ENCODE measurements around the gene PAX8. TPM values are rescaled to one million over a fixed set of nuclear protein-coding genes. Genes with fewer than 3 reads are reported as not detected.
"Not testable (repeated sequence)": the region's sequence is repeated elsewhere in the genome, so short reads cannot be mapped to it uniquely, and the experiment has no call there.

PAX8 gene
- total RNA-seq, 6 donors from 2014 or later, result 1.5 to 3.6 (median 2.0) TPM

- Histone ChIP-seq H3K27ac (peak overlapping the region; percentile 48 to 88 (median 62)), H3K36me3 (no peaks in the 10 kb centered on the region), H3K27me3 (no peaks in the 10 kb centered on the region), H3K4me1 (peaks cover 17 to 39% (median 24%) of the 10 kb centered on the region in 4 donors), H3K4me3 (no peak overlapping the region), H3K9me3 (no peaks in the 10 kb centered on the region)
- DNase-seq (no peak), ATAC-seq (ENCODE audit: low FRiP score in 2 of 2) (no peak)
- 91 to 92% methylated on average over 9 of the region's 9 CpGs for WGBS, 2 donors
- no peak for TF ChIP-seq EP300 (IDR thresholded peaks at IDR 0.05)
- no peak for TF ChIP-seq CTCF (IDR thresholded peaks at IDR 0.05)
- peak in 1 of 4 donors; percentile 49 for TF ChIP-seq POLR2A (IDR thresholded peaks at IDR 0.05)
Measured at GRCh38 chr2:113238871-113239839, 39.6 kb downstream of the PAX8 start.

GRCh38 chr2:113237604-113238160, 41.0 kb downstream of the PAX8 start:
- no peaks in the 10 kb centered on the region for H3K36me3 ChIP-seq
- no peaks in the 10 kb centered on the region for H3K9me3 ChIP-seq
- peak in 1 of 4 donors; percentile 11 for TF ChIP-seq POLR2A (IDR thresholded peaks at IDR 0.05)
- no peak for TF ChIP-seq POLR2AphosphoS5 (IDR thresholded peaks at IDR 0.05)
- ATAC-seq (ENCODE audit: low FRiP score in 2 of 2) (no peak), DNase-seq (no peak)
- H3K4me3 ChIP-seq, result peak overlapping the region in 1 of 4 donors; percentile 52
- H3K27ac ChIP-seq, result peak overlapping the region in 2 of 4 donors; percentile 88 to 91
- 71 to 83% methylated on average over 9 of the region's 9 CpGs for WGBS, 2 donors
- H3K27me3 ChIP-seq, result no peaks in the 10 kb centered on the region
- H3K4me1 ChIP-seq, result peaks cover 17 to 39% (median 24%) of the 10 kb centered on the region in 4 donors

GRCh38 chr2:113236367-113237159, 42.2 kb downstream of the PAX8 start:
- peak overlapping the region in 3 of 4 donors; percentile 71 to 91 (median 88) for H3K27ac ChIP-seq
- DNase-seq (peak; percentile 52 to 76), ATAC-seq (ENCODE audit: low FRiP score in 2 of 2) (no peak)
- peaks cover 17 to 37% (median 22%) of the 10 kb centered on the region in 4 donors for H3K4me1 ChIP-seq
- 77 to 95% methylated on average over 13 to 35 of the region's 38 CpGs for WGBS, 2 donors
- H3K9me3 ChIP-seq, result no peaks in the 10 kb centered on the region
- H3K36me3 ChIP-seq, result no peaks in the 10 kb centered on the region
- H3K4me3 ChIP-seq, result peak overlapping the region in 3 of 4 donors; percentile 49 to 57 (median 52)
- TF ChIP-seq EP300 (IDR thresholded peaks at IDR 0.05), result no peak
- TF ChIP-seq POLR2AphosphoS5 (IDR thresholded peaks at IDR 0.05), result peak in 1 of 2 donors; percentile 11
- TF ChIP-seq CTCF (IDR thresholded peaks at IDR 0.05), result no peak
- TF ChIP-seq POLR2A (IDR thresholded peaks at IDR 0.05), result peak in 1 of 4 donors; percentile 51
- H3K27me3 ChIP-seq, result no peaks in the 10 kb centered on the region

- Histone ChIP-seq H3K27ac (peak overlapping the region; percentile 48 to 91 (median 80)), H3K4me3 (peak overlapping the region in 3 of 4 donors; percentile 49 to 57 (median 52)), H3K4me1 (peaks cover 10 to 29% (median 14%) of the 10 kb centered on the region in 4 donors)
- H3K27me3 ChIP-seq, H3K36me3 ChIP-seq, H3K9me3 ChIP-seq: not testable (repeated sequence)
- DNase-seq (peak; percentile 74 to 81), ATAC-seq (ENCODE audit: low FRiP score in 2 of 2) (peak; percentile 32 to 34)
- TF ChIP-seq POLR2AphosphoS5 (IDR thresholded peaks at IDR 0.05) (peak in 1 of 2 donors; percentile 51), POLR2A (IDR thresholded peaks at IDR 0.05) (peak in 3 of 4 donors; percentile 26 to 86 (median 38))
- WGBS, 2 donors, result 87 to 88% methylated on average over 27 to 42 of the region's 74 CpGs
Measured at GRCh38 chr2:113235347-113236226, 43.1 kb downstream of the PAX8 start.
